PC-9 (cell line): ENCODE results near the gene KIAA0232. TPM values are rescaled to one million over a fixed set of nuclear protein-coding genes. Genes with fewer than 3 reads are reported as not detected.

Experiments
- BruUV-seq: library from RNA; stranded (reverse); fragments of 400-500 nt; replicated peaks from 2 replicates; lab custom pipeline; 2021; lab: Mats Ljungman, UMichigan
- CTCF ChIA-PET: fragments of 300-600 bp; sonication (Branson Sonifier 250); formaldehyde crosslinking; loops from one replicate; lab custom pipeline; 2022; ENCODE audit warnings: antibody characterized with exemption; lab: Charles Lee
- POLR2A ChIA-PET: fragments of 300-600 bp; sonication (Branson Sonifier 250); formaldehyde crosslinking; loops from one replicate; lab custom pipeline; 2022; ENCODE audit warnings: antibody characterized with exemption; ENCODE audit not compliant: unreplicated experiment; lab: Charles Lee
- DNase-seq, 2 experiments: peaks; one replicate each; pipeline versions ENCODE4 v3.0.0 to v3.0.0-alpha.2; 2015 to 2022; ENCODE audit warnings: mixed read lengths in 1 of 2
- H2AFZ ChIP-seq: fragments of 200-600 bp; sonication (generic); 2 replicates; pipeline ENCODE4 v1.8.1; 2017; ENCODE audit warnings: antibody characterized with exemption
- H3F3A ChIP-seq: fragments of 200-600 bp; sonication (generic); 2 replicates; pipeline ENCODE4 v1.8.1; 2017; ENCODE audit warnings: antibody characterized with exemption, mild to moderate bottlenecking, low read depth; ENCODE audit not compliant: insufficient read depth
- H3K27ac ChIP-seq: fragments of 200-600 bp; sonication (generic); 2 replicates; pipeline ENCODE4 v1.6.1; 2016; ENCODE audit warnings: mixed run types
- H3K27me3 ChIP-seq: fragments of 200-600 bp; sonication (generic); 2 replicates; pipeline ENCODE4 v1.6.1; 2016; ENCODE audit warnings: low read depth, mixed run types; ENCODE audit not compliant: insufficient read depth
- H3K36me3 ChIP-seq: fragments of 200-600 bp; sonication (generic); 2 replicates; pipeline ENCODE4 v1.6.1; 2016; ENCODE audit warnings: low read depth, mixed run types
- H3K4me1 ChIP-seq: fragments of 200-600 bp; sonication (generic); replicated peaks from 2 replicates; pipeline ENCODE4 v1.6.1; 2016; ENCODE audit warnings: mixed run types; ENCODE audit not compliant: insufficient read depth
- H3K4me2 ChIP-seq: fragments of 200-600 bp; sonication (generic); 2 replicates; pipeline ENCODE4 v1.6.1; 2017; ENCODE audit warnings: mixed run types
- H3K4me3 ChIP-seq: fragments of 200-600 bp; sonication (generic); 2 replicates; pipeline ENCODE4 v1.6.1; 2016; ENCODE audit warnings: mixed run types
- H3K79me2 ChIP-seq: fragments of 200-600 bp; sonication (generic); 2 replicates; pipeline ENCODE4 v1.6.1; 2017; ENCODE audit warnings: low read depth, mixed run types
- H3K9me2 ChIP-seq: fragments of 200-600 bp; sonication (generic); 2 replicates; pipeline ENCODE4 v1.8.1; 2017; ENCODE audit warnings: mild to moderate bottlenecking; ENCODE audit not compliant: insufficient read depth
- H3K9me3 ChIP-seq: fragments of 200-600 bp; sonication (generic); 2 replicates; pipeline ENCODE4 v1.8.1; 2016; ENCODE audit warnings: low read depth; ENCODE audit not compliant: insufficient read depth
- H4K20me1 ChIP-seq: fragments of 200-600 bp; sonication (generic); 2 replicates; pipeline ENCODE4 v1.8.1; 2017; ENCODE audit not compliant: insufficient read depth
- EZH2 ChIP-seq: fragments of 200-600 bp; sonication (generic); IDR thresholded peaks from 2 replicates; pipeline ENCODE4 v1.8.0; 2017; ENCODE audit warnings: antibody characterized with exemption, low read depth
- intact Hi-C: fragments of 100-400 bp; cut with micrococcal nuclease; formaldehyde crosslinking; loops from one replicate; pipeline ENCODE4 v1.10.0; 2022; ENCODE audit not compliant: unreplicated experiment
- total RNA-seq: library from RNA; stranded (reverse); gene quantifications from 2 replicates; pipeline ENCODE4 v1.2.3, GENCODE V29; 2021
- TF ChIP-seq, protein P1 (sequence below): fragments of 200-600 bp; sonication (generic); conservative IDR thresholded peaks from 2 replicates; pipeline ENCODE4 v1.6.1; 2017; ENCODE audit warnings: mixed run types, antibody characterized with exemption, mild to moderate bottlenecking, moderate library complexity

KIAA0232 gene
- total RNA-seq, 1 experiment from 2014 or later = 24.7 TPM

DNA sequence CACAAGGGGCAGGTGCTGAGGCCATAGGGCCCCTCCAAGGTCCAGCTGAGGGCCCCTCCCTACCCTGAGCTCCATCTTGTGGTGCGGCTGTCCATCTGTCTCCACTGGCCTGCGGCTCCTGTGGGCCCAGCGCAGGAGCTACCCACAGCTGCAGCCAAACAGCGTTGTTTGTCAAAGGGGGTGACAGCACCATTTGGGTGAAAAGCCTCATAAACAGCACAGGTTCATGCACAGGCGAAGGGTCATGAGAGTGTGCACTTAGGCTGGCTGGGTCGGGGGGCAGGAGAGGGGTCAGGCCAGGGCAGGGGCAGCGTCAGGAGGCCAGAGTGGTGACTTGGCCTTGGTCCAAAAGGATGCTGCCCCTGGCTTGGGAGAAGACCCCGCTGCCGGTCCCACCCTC, 34.2 kb upstream of the KIAA0232 start:
- no peaks in the 10 kb centered on the region for H3K36me3 ChIP-seq
- BruUV-seq = no TSS peak
- POLR2A ChIA-PET = no interaction called here

GRCh38 chr4:6749340-6750171, 33.0 kb upstream of the KIAA0232 start:
- Histone ChIP-seq H3K27ac (peak overlapping the region; percentile 96), H3K4me1 (peaks cover 78% of the 10 kb centered on the region), H3K27me3 (no peaks in the 10 kb centered on the region), H3K4me2 (peak overlapping the region; percentile 95), H3K79me2 (no peaks in the 10 kb centered on the region), H3F3A (peaks cover 32% of the 10 kb centered on the region), H3K4me3 (peak overlapping the region; percentile 35; the same call in 1 of the 2 replicates), H3K9me3 (no peaks in the 10 kb centered on the region), H3K9me2 (no peaks in the 10 kb centered on the region), H2AFZ (no peak overlapping the region), H4K20me1 (no peaks in the 10 kb centered on the region), H3K36me3 (no peaks in the 10 kb centered on the region)
- ChIA-PET POLR2A (interaction anchor here (0.6 to 1.0 kb wide), 2 partner anchors 9 to 77 kb away, joined by 3 to 8 read pairs; no protein-coding TSS in a partner anchor), CTCF (no interaction called here)
- BruUV-seq = no TSS peak
- TF ChIP-seq, protein P1, sequence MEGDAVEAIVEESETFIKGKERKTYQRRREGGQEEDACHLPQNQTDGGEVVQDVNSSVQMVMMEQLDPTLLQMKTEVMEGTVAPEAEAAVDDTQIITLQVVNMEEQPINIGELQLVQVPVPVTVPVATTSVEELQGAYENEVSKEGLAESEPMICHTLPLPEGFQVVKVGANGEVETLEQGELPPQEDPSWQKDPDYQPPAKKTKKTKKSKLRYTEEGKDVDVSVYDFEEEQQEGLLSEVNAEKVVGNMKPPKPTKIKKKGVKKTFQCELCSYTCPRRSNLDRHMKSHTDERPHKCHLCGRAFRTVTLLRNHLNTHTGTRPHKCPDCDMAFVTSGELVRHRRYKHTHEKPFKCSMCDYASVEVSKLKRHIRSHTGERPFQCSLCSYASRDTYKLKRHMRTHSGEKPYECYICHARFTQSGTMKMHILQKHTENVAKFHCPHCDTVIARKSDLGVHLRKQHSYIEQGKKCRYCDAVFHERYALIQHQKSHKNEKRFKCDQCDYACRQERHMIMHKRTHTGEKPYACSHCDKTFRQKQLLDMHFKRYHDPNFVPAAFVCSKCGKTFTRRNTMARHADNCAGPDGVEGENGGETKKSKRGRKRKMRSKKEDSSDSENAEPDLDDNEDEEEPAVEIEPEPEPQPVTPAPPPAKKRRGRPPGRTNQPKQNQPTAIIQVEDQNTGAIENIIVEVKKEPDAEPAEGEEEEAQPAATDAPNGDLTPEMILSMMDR = no peak
- TF ChIP-seq EZH2 = no peak
- DNase-seq = peak; percentile 91 to 93
- intact Hi-C loops = loop anchor here (1.0 kb wide), 1 partner anchor 17 kb away; no protein-coding TSS in a partner anchor

More for the DNA sequence above, 34.2 kb upstream of the KIAA0232 start:
- Histone ChIP-seq H3K27me3 (no peaks in the 10 kb centered on the region), H3F3A (peaks cover 28% of the 10 kb centered on the region), H3K79me2 (no peaks in the 10 kb centered on the region), H3K4me2 (0 out of 2 replicates have a peak overlapping the region, but pooled peaks have one; percentile 95), H3K4me3 (no peak overlapping the region), H3K9me3 (no peaks in the 10 kb centered on the region), H3K4me1 (peaks cover 65% of the 10 kb centered on the region), H3K27ac (peak overlapping the region; percentile 48; the same call in 1 of the 2 replicates), H2AFZ (no peak overlapping the region), H3K9me2 (no peaks in the 10 kb centered on the region), H4K20me1 (no peaks in the 10 kb centered on the region)
- no peak for DNase-seq
- intact Hi-C loops = no loop called here
- TF ChIP-seq, protein P1 = no peak
- TF ChIP-seq EZH2 = no peak
- CTCF ChIA-PET = no interaction called here

- Histone ChIP-seq H2AFZ (no peak overlapping the region), H3K4me1 (peaks cover 87% of the 10 kb centered on the region)
- TF ChIP-seq, protein P1 = no peak
- no peak for TF ChIP-seq EZH2
Observed at GRCh38 chr4:6750286-6751221, 32.0 kb upstream of the KIAA0232 start.

More at GRCh38 chr4:6750286-6751221, 32.0 kb upstream of the KIAA0232 start:
- Histone ChIP-seq H3K9me2 (no peaks in the 10 kb centered on the region), H3K27ac (peak overlapping the region; percentile 96), H3K27me3 (no peaks in the 10 kb centered on the region), H3F3A (peaks cover 32% of the 10 kb centered on the region), H4K20me1 (no peaks in the 10 kb centered on the region), H3K4me3 (peak overlapping the region; percentile 13; the same call in 1 of the 2 replicates), H3K36me3 (no peaks in the 10 kb centered on the region), H3K9me3 (no peaks in the 10 kb centered on the region), H3K4me2 (peak overlapping the region; percentile 95), H3K79me2 (no peaks in the 10 kb centered on the region)
- POLR2A ChIA-PET = interaction anchor here (0.6 to 1.0 kb wide), 4 partner anchors 22 to 78 kb away, joined by 3 to 8 read pairs (median 4); no protein-coding TSS in a partner anchor
- no TSS peak for BruUV-seq
- intact Hi-C loops = loop anchor here (1.0 kb wide), 1 partner anchor 23 kb away; no protein-coding TSS in a partner anchor
- CTCF ChIA-PET = no interaction called here
- DNase-seq = peak; percentile 71 to 80
